OCI-LY1 (cell line): ENCODE results near the gene KLRF2.

Experiments
- CTCF ChIP-seq: fragments of 200-600 bp; sonication (generic), shearing (Covaris generic); IDR thresholded peaks from 2 replicates; pipeline ENCODE4 v1.5.1; 2017; ENCODE audit warnings: mild to moderate bottlenecking, antibody characterized with exemption, low read length, moderate library complexity, mixed read lengths
- EZH2 ChIP-seq: fragments of 200-600 bp; sonication (generic), shearing (Covaris generic); IDR thresholded peaks from 2 replicates; pipeline ENCODE4 v1.8.0; 2017; ENCODE audit warnings: borderline replicate concordance, mixed run types, mild to moderate bottlenecking, antibody characterized with exemption, low read length, moderate library complexity, mixed read lengths

DNA sequence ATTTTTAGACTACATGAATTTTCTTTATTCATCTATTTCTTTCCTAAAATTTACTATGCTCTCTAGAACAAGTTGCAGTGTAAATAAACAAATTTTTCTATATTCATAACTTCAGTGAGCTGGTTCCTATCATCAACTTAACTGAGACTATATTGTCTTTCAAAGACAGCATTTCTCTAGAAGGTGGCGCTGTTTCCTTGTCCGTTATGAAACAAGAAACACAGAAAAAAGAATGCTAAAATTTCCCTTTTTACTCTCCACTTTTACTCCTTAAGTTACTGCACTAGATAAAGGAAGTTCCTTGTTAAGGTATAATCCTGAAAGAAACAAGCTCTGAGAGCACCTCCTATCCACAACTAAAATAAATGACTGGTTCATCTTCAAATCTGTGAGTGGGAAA, 59.1 kb downstream of the KLRF2 start:
- peak; percentile 59 for TF ChIP-seq CTCF
- TF ChIP-seq EZH2, result no peak
